ENCODE data around the gene ITPRIP. TPM values are rescaled to one million over a fixed set of nuclear protein-coding genes. Genes with fewer than 3 reads are reported as not detected.

Gene ITPRIP
- total RNA-seq, 2 experiments from 2014 or later = 24.6 to 25.9 TPM

- Mint-ChIP-seq H3K27me3 (no peaks in the 10 kb centered on the region), H3K9me3 (no peaks in the 10 kb centered on the region), H3K27ac (peak overlapping the region; percentile 75), H3K4me3 (peak overlapping the region; percentile 56), H3K36me3 (ENCODE audit: low read depth) (no peaks in the 10 kb centered on the region), H3K4me1 (peaks cover 6% of the 10 kb centered on the region)
- DNase-seq = no peak
- POLR2A ChIA-PET = interaction anchor here (0.7 to 3.4 kb wide), 13 partner anchors 13 to 82 kb away, joined by 3 to 37 read pairs (median 5); partner anchors contain the start of genes GSTO2 and ITPRIP
- CTCF ChIA-PET = interaction anchor here (0.9 to 12.2 kb wide), 20 partner anchors 10 to 96 kb away, joined by 3 to 237 read pairs (median 10); partner anchors contain the start of genes GSTO1 and ITPRIP
Observed at GRCh38 chr10:104351061-104351702, 12.9 kb upstream of the ITPRIP start.

GRCh38 chr10:104350127-104350635 is 11.9 kb upstream of the ITPRIP start:
- ChIA-PET POLR2A (interaction anchor here (1.0 to 3.4 kb wide), 9 partner anchors 12 to 81 kb away, joined by 3 to 37 read pairs (median 5); partner anchors contain the start of genes GSTO2 and ITPRIP), CTCF (interaction anchor here (0.9 to 12.2 kb wide), 16 partner anchors 9 to 95 kb away, joined by 3 to 237 read pairs (median 12); partner anchors contain the start of genes GSTO1 and ITPRIP)
- H3K4me3 Mint-ChIP-seq = no peak overlapping the region
- DNase-seq = no peak
- no peaks in the 10 kb centered on the region for H3K27me3 Mint-ChIP-seq
- peaks cover 6% of the 10 kb centered on the region for H3K36me3 Mint-ChIP-seq (ENCODE audit: low read depth)
- H3K4me1 Mint-ChIP-seq = peaks cover 16% of the 10 kb centered on the region
- H3K27ac Mint-ChIP-seq = no peak overlapping the region
- H3K9me3 Mint-ChIP-seq = peaks cover 8% of the 10 kb centered on the region

- DNase-seq = no peak
- ChIA-PET POLR2A (interaction anchor here (1.3 to 3.4 kb wide), 4 partner anchors 12 to 60 kb away, joined by 3 to 37 read pairs (median 17); partner anchors contain the start of gene ITPRIP), CTCF (interaction anchor here (1.0 to 12.2 kb wide), 8 partner anchors 11 to 87 kb away, joined by 3 to 237 read pairs (median 32); partner anchors contain the start of gene ITPRIP)
- Mint-ChIP-seq H3K36me3 (ENCODE audit: low read depth) (peaks cover 8% of the 10 kb centered on the region), H3K27ac (no peak overlapping the region), H3K4me3 (no peak overlapping the region), H3K4me1 (peaks cover 16% of the 10 kb centered on the region), H3K27me3 (no peaks in the 10 kb centered on the region), H3K9me3 (peaks cover 8% of the 10 kb centered on the region)
Observed at GRCh38 chr10:104349623-104350126, 11.4 kb upstream of the ITPRIP start.

GRCh38 chr10:104348601-104349000 is 10.3 kb upstream of the ITPRIP start:
- Mint-ChIP-seq H3K27me3 (no peaks in the 10 kb centered on the region), H3K36me3 (ENCODE audit: low read depth) (peaks cover 8% of the 10 kb centered on the region), H3K4me1 (peaks cover 16% of the 10 kb centered on the region), H3K4me3 (no peak overlapping the region), H3K27ac (no peak overlapping the region), H3K9me3 (peaks cover 8% of the 10 kb centered on the region)
- CTCF ChIA-PET = interaction anchor here (1.0 to 12.2 kb wide), 4 partner anchors 19 to 73 kb away, joined by 3 to 237 read pairs (median 162); no protein-coding TSS in a partner anchor
- POLR2A ChIA-PET = no interaction called here
- no peak for DNase-seq

- no peak overlapping the region for H3K4me3 Mint-ChIP-seq
- peaks cover 16% of the 10 kb centered on the region for H3K4me1 Mint-ChIP-seq
- peaks cover 8% of the 10 kb centered on the region for H3K36me3 Mint-ChIP-seq (ENCODE audit: low read depth)
- ChIA-PET POLR2A (interaction anchor here (1.2 to 1.4 kb wide), 2 partner anchors 9 to 40 kb away, joined by 5 read pairs; partner anchors contain the start of gene ITPRIP), CTCF (interaction anchor here (1.1 to 12.2 kb wide), 7 partner anchors 9 to 72 kb away, joined by 3 to 237 read pairs (median 5); partner anchors contain the start of gene ITPRIP)
- H3K27me3 Mint-ChIP-seq = no peaks in the 10 kb centered on the region
- H3K27ac Mint-ChIP-seq = no peak overlapping the region
- H3K9me3 Mint-ChIP-seq = peaks cover 8% of the 10 kb centered on the region
- DNase-seq = no peak
Observed at GRCh38 chr10:104347295-104348045, 9.2 kb upstream of the ITPRIP start.

- no peaks in the 10 kb centered on the region for H3K27me3 Mint-ChIP-seq
- peak overlapping the region; percentile 62 for H3K27ac Mint-ChIP-seq
- CTCF ChIA-PET = interaction anchor here (0.6 to 12.2 kb wide), 8 partner anchors 11 to 71 kb away, joined by 3 to 237 read pairs (median 4); no protein-coding TSS in a partner anchor
- H3K4me3 Mint-ChIP-seq = no peak overlapping the region
- peak; percentile 37 for DNase-seq
- H3K9me3 Mint-ChIP-seq = peaks cover 8% of the 10 kb centered on the region
- peaks cover 8% of the 10 kb centered on the region for H3K36me3 Mint-ChIP-seq (ENCODE audit: low read depth)
- H3K4me1 Mint-ChIP-seq = peaks cover 16% of the 10 kb centered on the region
- POLR2A ChIA-PET = interaction anchor here (0.9 to 1.6 kb wide), 7 partner anchors 9 to 67 kb away, joined by 3 to 10 read pairs (median 3); no protein-coding TSS in a partner anchor
Observed at GRCh38 chr10:104345941-104346340, 7.7 kb upstream of the ITPRIP start.

- H3K4me1 Mint-ChIP-seq = peaks cover 16% of the 10 kb centered on the region
Observed at GRCh38 chr10:104345515-104345914, 7.2 kb upstream of the ITPRIP start.

GRCh38 chr10:104344219-104344618 is 6.0 kb upstream of the ITPRIP start:
- Mint-ChIP-seq H3K27ac (no peak overlapping the region), H3K4me1 (peaks cover 26% of the 10 kb centered on the region), H3K4me3 (no peak overlapping the region), H3K36me3 (ENCODE audit: low read depth) (peaks cover 8% of the 10 kb centered on the region), H3K27me3 (peaks cover 8% of the 10 kb centered on the region), H3K9me3 (peaks cover 8% of the 10 kb centered on the region)
- ChIA-PET POLR2A (no interaction called here), CTCF (interaction anchor here (0.7 to 12.2 kb wide), 3 partner anchors 37 to 70 kb away, joined by 4 to 237 read pairs (median 12); no protein-coding TSS in a partner anchor)
- no peak for DNase-seq

More at GRCh38 chr10:104345515-104345914, 7.2 kb upstream of the ITPRIP start:
- Mint-ChIP-seq H3K27me3 (peaks cover under 1% of the 10 kb centered on the region), H3K4me3 (no peak overlapping the region), H3K36me3 (ENCODE audit: low read depth) (peaks cover 8% of the 10 kb centered on the region), H3K27ac (no peak overlapping the region), H3K9me3 (peaks cover 8% of the 10 kb centered on the region)
- POLR2A ChIA-PET = interaction anchor here (1.1 to 1.6 kb wide), 5 partner anchors 8 to 66 kb away, joined by 3 to 10 read pairs (median 3); no protein-coding TSS in a partner anchor
- CTCF ChIA-PET = interaction anchor here (0.6 to 12.2 kb wide), 5 partner anchors 25 to 71 kb away, joined by 3 to 237 read pairs (median 12); no protein-coding TSS in a partner anchor
- DNase-seq = no peak

GRCh38 chr10:104342941-104343411 is 4.7 kb upstream of the ITPRIP start:
- ChIA-PET POLR2A (interaction anchor here (0.9 kb wide), 1 partner anchor 14 kb away, joined by 4 read pairs; no protein-coding TSS in a partner anchor), CTCF (interaction anchor here (1.0 to 12.2 kb wide), 2 partner anchors 36 to 52 kb away, joined by 4 to 237 read pairs; no protein-coding TSS in a partner anchor)
- Mint-ChIP-seq H3K9me3 (peaks cover 8% of the 10 kb centered on the region), H3K4me1 (peaks cover 32% of the 10 kb centered on the region), H3K36me3 (ENCODE audit: low read depth) (peaks cover 8% of the 10 kb centered on the region), H3K27me3 (peaks cover 8% of the 10 kb centered on the region), H3K4me3 (no peak overlapping the region), H3K27ac (no peak overlapping the region)
- DNase-seq = no peak

GRCh38 chr10:104340641-104341040 is 2.4 kb upstream of the ITPRIP start:
- CTCF ChIA-PET = interaction anchor here (0.8 to 2.0 kb wide), 8 partner anchors 11 to 72 kb away, joined by 3 to 14 read pairs (median 4); partner anchors contain the start of genes CFAP58 and GSTO2
- H3K4me1 Mint-ChIP-seq = peaks cover 28% of the 10 kb centered on the region
- H3K4me3 Mint-ChIP-seq = no peak overlapping the region
- no peak overlapping the region for H3K27ac Mint-ChIP-seq
- H3K9me3 Mint-ChIP-seq = peaks cover 5% of the 10 kb centered on the region
- peaks cover 12% of the 10 kb centered on the region for H3K36me3 Mint-ChIP-seq (ENCODE audit: low read depth)
- H3K27me3 Mint-ChIP-seq = peaks cover 8% of the 10 kb centered on the region
- DNase-seq = no peak
- POLR2A ChIA-PET = no interaction called here

- peaks cover 13% of the 10 kb centered on the region for H3K36me3 Mint-ChIP-seq (ENCODE audit: low read depth)
- ChIA-PET POLR2A (interaction anchor here (2.9 to 4.5 kb wide), 3 partner anchors 11 to 33 kb away, joined by 37 to 54 read pairs (median 49); no protein-coding TSS in a partner anchor), CTCF (interaction anchor here (2.6 to 4.0 kb wide), 3 partner anchors 12 to 66 kb away, joined by 23 to 39 read pairs (median 31); partner anchors contain the start of gene CFAP58)
- H3K4me1 Mint-ChIP-seq = peaks cover 29% of the 10 kb centered on the region
- H3K9me3 Mint-ChIP-seq = no peaks in the 10 kb centered on the region
- peak overlapping the region; percentile 12 for H3K4me3 Mint-ChIP-seq
- no peak for DNase-seq
- H3K27ac Mint-ChIP-seq = no peak overlapping the region
- peaks cover 8% of the 10 kb centered on the region for H3K27me3 Mint-ChIP-seq
Observed at GRCh38 chr10:104340111-104340526, 1.9 kb upstream of the ITPRIP start.
